Uterus (tissue), 2 donors: ENCODE results near the gene RFK.

Experiments
- CTCF ChIP-seq, 4 experiments: fragments of 200-600 bp in 2 of 4; fragments of 450-650 bp in 2 of 4; sonication (generic) in 2 of 4; IDR thresholded peaks; one replicate each; pipeline ENCODE4 v1.5.1; 2016 to 2019; ENCODE audit warnings: antibody characterized with exemption in 4 of 4, mild to moderate bottlenecking in 2 of 4, moderate library complexity in 1 of 4
- POLR2A ChIP-seq, 2 donors: fragments of 450-650 bp; IDR thresholded peaks; one replicate each; pipeline ENCODE4 v1.6.1; 2016; ENCODE audit warnings: antibody characterized with exemption in 2 of 2, mild to moderate bottlenecking in 1 of 2, moderate library complexity in 1 of 2

DNA sequence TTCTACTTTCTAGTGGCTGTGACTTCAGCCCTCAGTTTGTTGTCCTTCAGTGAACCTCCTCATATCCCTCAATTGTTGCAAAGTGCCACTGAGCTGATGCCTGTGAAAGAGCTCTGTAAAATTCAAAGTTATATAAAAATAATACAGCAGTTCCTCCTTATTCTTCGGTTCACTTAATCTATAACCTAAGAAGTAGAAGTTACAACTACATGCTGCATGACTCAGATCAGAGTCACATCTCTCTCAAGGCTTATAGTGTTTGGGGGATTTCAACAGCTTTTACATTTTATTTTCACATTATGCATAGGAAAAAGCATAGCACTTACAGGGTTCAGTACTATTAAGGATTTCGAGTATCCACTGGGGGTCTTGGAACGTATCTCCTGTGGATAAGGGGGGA, 39.6 kb upstream of the RFK start:
- no peak for TF ChIP-seq CTCF (IDR thresholded peaks at IDR 0.05)
- no peak for TF ChIP-seq POLR2A (IDR thresholded peaks at IDR 0.05)
